Fibroblast of lung (primary cell): ENCODE measurements around the gene RNF25. TPM values are rescaled to one million over a fixed set of nuclear protein-coding genes. Genes with fewer than 3 reads are reported as not detected.
A peak's percentile ranks its signal among the peaks of the same experiment; 100 is the strongest.

Experiments
- DNase-seq, 2 donors: peaks; one replicate each; pipeline versions ENCODE4 v3.0.0 to v3.0.0-alpha.2; 2010; ENCODE audit warnings: low read depth in 2 of 2
- H2AFZ ChIP-seq: 2 replicates; pipeline ENCODE4 v1.5.1; 2012; ENCODE audit warnings: low read length, control low read depth, inconsistent platforms
- H3K27ac ChIP-seq: 2 replicates; pipeline ENCODE4 v1.5.1; 2011; ENCODE audit warnings: low read length, control low read depth; ENCODE audit not compliant: insufficient read depth
- H3K27me3 ChIP-seq: 2 replicates; pipeline ENCODE4 v1.5.1; 2011; ENCODE audit warnings: mild to moderate bottlenecking, low read length; ENCODE audit not compliant: control insufficient read depth, insufficient read depth
- H3K36me3 ChIP-seq: 2 replicates; pipeline ENCODE4 v1.5.1; 2011; ENCODE audit warnings: low read length; ENCODE audit not compliant: control insufficient read depth, insufficient read depth
- H3K4me1 ChIP-seq: 2 replicates; pipeline ENCODE4 v1.5.1; 2011; ENCODE audit warnings: low read length; ENCODE audit not compliant: control insufficient read depth, insufficient read depth; ENCODE audit errors: extremely low read depth
- H3K4me2 ChIP-seq: 2 replicates; pipeline ENCODE4 v1.5.1; 2011; ENCODE audit warnings: low read length, control low read depth; ENCODE audit not compliant: insufficient read depth; ENCODE audit errors: extremely low read depth
- H3K4me3 ChIP-seq, 4 experiments: fragments of 200-600 bp in 1 of 4; sonication (generic) in 1 of 4; replicated peaks in 1 of 4; 2 replicates each; pipeline ENCODE4 v1.5.1; 2011 to 2016; ENCODE audit warnings: low read length in 4 of 4, low read depth in 3 of 4, mild to moderate bottlenecking in 3 of 4, control low read depth in 2 of 4, inconsistent platforms in 1 of 4, mixed read lengths in 1 of 4; ENCODE audit not compliant: insufficient read depth in 1 of 4; ENCODE audit errors: control extremely low read depth in 1 of 4
- H3K79me2 ChIP-seq: 2 replicates; pipeline ENCODE4 v1.5.1; 2012; ENCODE audit warnings: mild to moderate bottlenecking, low read length, inconsistent platforms; ENCODE audit not compliant: control insufficient read depth, insufficient read depth
- H3K9ac ChIP-seq: 2 replicates; pipeline ENCODE4 v1.5.1; 2011; ENCODE audit warnings: mild to moderate bottlenecking, low read length, control low read depth; ENCODE audit not compliant: insufficient read depth
- H3K9me3 ChIP-seq: 2 replicates; pipeline ENCODE4 v1.5.1; 2012; ENCODE audit warnings: low read depth, low read length; ENCODE audit not compliant: control insufficient read depth, insufficient read depth
- H4K20me1 ChIP-seq: 2 replicates; pipeline ENCODE4 v1.5.1; 2011; ENCODE audit warnings: low read length; ENCODE audit not compliant: control insufficient read depth, insufficient read depth; ENCODE audit errors: extremely low read depth
- CTCF ChIP-seq, 2 donors: IDR thresholded peaks in 1 of 2; conservative IDR thresholded peaks in 1 of 2; 1 replicate in 1 of 2; 2 replicates in 1 of 2; pipeline ENCODE4 v1.5.1; 2011 to 2012; ENCODE audit warnings: low read length in 2 of 2, control low read depth in 1 of 2, inconsistent platforms in 1 of 2, low read depth in 1 of 2, mild to moderate bottlenecking in 1 of 2
- EZH2 ChIP-seq: IDR thresholded peaks from 2 replicates; pipeline ENCODE4 v1.5.1; 2012; ENCODE audit warnings: low read length, control low read depth, mild to moderate bottlenecking; ENCODE audit errors: missing control alignments
- polyA plus RNA-seq, 2 donors: library from polyadenylated mRNA; depleted of rRNA in 1 of 2; stranded (reverse) in 1 of 2; unstranded in 1 of 2; fragments of >200 nt; gene quantifications; 2 replicates each; pipeline ENCODE4 v1.2.1, GENCODE V29; 2011 to 2012; ENCODE audit warnings: missing spikeins in 1 of 2
- total RNA-seq: library from RNA; depleted of rRNA; stranded (reverse); fragments of >200 nt; gene quantifications from 2 replicates; pipeline ENCODE4 v1.2.1, GENCODE V29; 2014

RNF25 gene
- total and polyA plus RNA-seq, 2 donors (not counting 1 experiment from before 2014, with no cell fraction given) = 39.1 to 42.1 TPM

GRCh38 chr2:218708086-218708485 lies 36.3 kb upstream of the RNF25 start:
- Histone ChIP-seq H3K27ac (no peak overlapping the region), H3K9ac (no peak overlapping the region), H3K9me3 (no peaks in the 10 kb centered on the region), H4K20me1 (no peaks in the 10 kb centered on the region), H3K4me2 (no peak overlapping the region), H3K36me3 (no peaks in the 10 kb centered on the region), H3K79me2 (peaks cover 15% of the 10 kb centered on the region), H3K4me1 (no peaks in the 10 kb centered on the region), H3K27me3 (no peaks in the 10 kb centered on the region), H2AFZ (no peak overlapping the region), H3K4me3 (no peak overlapping the region)
- no peak for DNase-seq
- TF ChIP-seq CTCF (conservative IDR thresholded peaks at IDR 0.05 in 1 of 2, IDR thresholded peaks at IDR 0.05 in 1 of 2; ENCODE audit: low read depth in 1 of 2, low read length in 2 of 2) (no peak), EZH2 (no peak)

- Histone ChIP-seq H3K9ac (no peak overlapping the region), H4K20me1 (no peaks in the 10 kb centered on the region)
- no peak for DNase-seq
These were observed 31.5 kb upstream of the RNF25 start for GRCh38 chr2:218703341-218703740.

GRCh38 chr2:218701806-218702205 lies 30.0 kb upstream of the RNF25 start:
- peak in 1 of 2 donors; percentile 64 for DNase-seq

More at GRCh38 chr2:218703341-218703740, 31.5 kb upstream of the RNF25 start:
- no peak for TF ChIP-seq EZH2
- TF ChIP-seq CTCF (conservative IDR thresholded peaks at IDR 0.05 in 1 of 2, IDR thresholded peaks at IDR 0.05 in 1 of 2; ENCODE audit: low read depth in 1 of 2, low read length in 2 of 2) = no peak
- no peaks in the 10 kb centered on the region for H3K79me2 ChIP-seq
- H3K4me1 ChIP-seq = no peaks in the 10 kb centered on the region
- H3K4me3 ChIP-seq = no peak overlapping the region
- H3K9me3 ChIP-seq = no peaks in the 10 kb centered on the region
- no peak overlapping the region for H3K4me2 ChIP-seq
- no peak overlapping the region for H2AFZ ChIP-seq
- H3K27ac ChIP-seq = no peak overlapping the region
- no peaks in the 10 kb centered on the region for H3K36me3 ChIP-seq
- no peaks in the 10 kb centered on the region for H3K27me3 ChIP-seq

More at GRCh38 chr2:218701806-218702205, 30.0 kb upstream of the RNF25 start:
- Histone ChIP-seq H3K9me3 (no peaks in the 10 kb centered on the region), H4K20me1 (no peaks in the 10 kb centered on the region), H3K4me2 (no peak overlapping the region), H3K4me1 (no peaks in the 10 kb centered on the region), H3K27me3 (no peaks in the 10 kb centered on the region), H3K79me2 (no peaks in the 10 kb centered on the region), H2AFZ (no peak overlapping the region), H3K36me3 (no peaks in the 10 kb centered on the region), H3K4me3 (no peak overlapping the region), H3K27ac (no peak overlapping the region), H3K9ac (no peak overlapping the region)
- TF ChIP-seq EZH2 = no peak
